GM12891 (cell line): ENCODE results near the gene UBR2.

Source experiments
- POLR2A ChIP-seq: IDR thresholded peaks from 2 replicates; pipeline ENCODE4 v1.6.1; 2011; ENCODE audit warnings: low read depth, low read length, control low read depth
- TAF1 ChIP-seq: IDR thresholded peaks from 2 replicates; pipeline ENCODE4 v1.6.1; 2011; ENCODE audit warnings: low read depth, low read length, control low read depth

DNA sequence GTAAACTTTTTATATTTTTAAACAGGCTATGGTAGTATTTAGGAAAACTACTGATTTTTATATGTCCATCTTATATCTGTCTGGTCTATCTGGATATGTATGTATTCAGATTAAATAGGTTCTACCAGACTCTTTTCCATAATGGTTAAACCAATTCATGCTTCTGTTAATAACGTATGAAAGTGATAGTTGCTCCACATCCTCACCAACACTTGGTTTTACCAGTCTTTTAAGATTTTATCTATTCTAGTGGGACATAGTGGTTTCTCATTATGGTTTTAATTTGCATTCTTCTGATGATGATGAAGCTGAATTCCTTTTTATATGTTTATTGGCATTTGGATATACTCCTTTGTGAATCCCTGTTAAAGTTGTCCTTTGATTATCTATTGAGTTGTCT lies 56.1 kb downstream of the UBR2 start:
- no peak for TF ChIP-seq TAF1
- TF ChIP-seq POLR2A: no peak
